Activated T-helper 9 cell treated with anti-CD3 and anti-CD28 coated beads, Interleukin-2, amount 50 U/mL, for 16 hours (primary cell): Measurements from ENCODE around the gene TRIM77.
"Not testable (repeated sequence)": the region's sequence is repeated elsewhere in the genome, so short reads cannot be mapped to it uniquely, and the experiment has no call there.

Experiments
- DNase-seq: peaks from one replicate; pipeline ENCODE4 v3.0.0-alpha.2; 2020; ENCODE audit warnings: low read depth

Gene TRIM77, protein sequence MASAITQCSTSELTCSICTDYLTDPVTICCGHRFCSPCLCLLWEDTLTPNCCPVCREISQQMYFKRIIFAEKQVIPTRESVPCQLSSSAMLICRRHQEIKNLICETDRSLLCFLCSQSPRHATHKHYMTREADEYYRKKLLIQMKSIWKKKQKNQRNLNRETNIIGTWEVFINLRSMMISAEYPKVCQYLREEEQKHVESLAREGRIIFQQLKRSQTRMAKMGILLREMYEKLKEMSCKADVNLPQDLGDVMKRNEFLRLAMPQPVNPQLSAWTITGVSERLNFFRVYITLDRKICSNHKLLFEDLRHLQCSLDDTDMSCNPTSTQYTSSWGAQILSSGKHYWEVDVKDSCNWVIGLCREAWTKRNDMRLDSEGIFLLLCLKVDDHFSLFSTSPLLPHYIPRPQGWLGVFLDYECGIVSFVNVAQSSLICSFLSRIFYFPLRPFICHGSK

DNA sequence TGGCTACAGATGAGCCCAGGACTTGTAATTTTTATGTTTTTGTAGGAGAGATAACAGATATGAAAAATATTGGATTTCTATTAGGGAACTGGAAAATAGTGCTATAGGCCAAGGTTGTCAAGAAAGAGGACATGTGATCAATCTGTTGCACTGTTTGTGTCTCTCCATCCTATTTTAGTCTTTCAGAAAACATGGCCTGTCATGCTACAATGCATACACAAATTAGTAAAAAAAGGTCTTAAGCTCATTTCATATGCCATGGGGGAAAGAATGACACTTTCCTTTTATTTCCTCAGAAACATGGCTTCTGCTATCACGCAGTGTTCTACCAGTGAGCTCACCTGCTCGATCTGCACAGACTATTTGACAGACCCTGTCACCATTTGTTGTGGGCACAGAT lies at the start of gene TRIM77:
TSS of gene TRIM77 (plus strand) at position 301 of the 400 bp plus-strand sequence. CDS start at position 301, 0 bp downstream.
- not testable (repeated sequence) for DNase-seq

DNA sequence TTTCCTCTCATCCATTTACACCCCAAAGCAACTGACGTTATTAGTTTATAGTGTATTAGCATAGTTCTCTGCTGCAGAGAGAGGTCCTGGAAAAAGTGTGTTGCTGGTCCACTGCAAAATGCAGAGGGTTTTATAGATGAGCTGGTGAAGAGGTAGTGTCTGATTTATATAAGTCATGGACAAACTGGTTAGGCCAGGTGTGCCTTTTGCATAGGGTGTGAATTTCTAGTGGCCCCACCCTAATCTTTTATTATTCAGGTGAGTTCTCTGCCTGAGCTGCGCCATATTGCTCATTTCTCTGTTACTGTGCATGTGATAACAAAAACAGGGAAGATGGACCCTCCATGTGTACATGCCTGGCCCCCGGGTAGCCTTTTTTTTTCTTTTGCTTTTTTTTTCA lies 43.1 kb upstream of the TRIM77 start:
- DNase-seq, result no peak

DNA sequence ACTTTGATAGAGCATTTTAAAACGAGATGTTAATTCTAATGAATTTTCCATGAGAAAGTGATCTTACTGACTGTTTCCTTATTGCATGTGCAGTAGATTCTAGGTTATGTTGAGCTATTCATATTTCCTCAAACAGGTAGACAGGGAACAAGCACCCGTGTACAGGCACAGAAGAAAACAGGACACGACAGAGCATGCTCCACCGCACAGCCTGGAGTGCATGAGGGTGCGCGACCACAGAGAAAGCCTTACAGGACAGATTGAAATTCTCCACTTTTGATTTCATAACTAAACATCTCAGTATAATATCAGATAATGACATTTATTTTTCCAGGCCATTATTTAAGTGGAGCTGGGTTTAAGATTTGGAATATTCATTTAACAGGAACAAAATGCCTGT lies 41.9 kb upstream of the TRIM77 start:
- not testable (repeated sequence) for DNase-seq

DNA sequence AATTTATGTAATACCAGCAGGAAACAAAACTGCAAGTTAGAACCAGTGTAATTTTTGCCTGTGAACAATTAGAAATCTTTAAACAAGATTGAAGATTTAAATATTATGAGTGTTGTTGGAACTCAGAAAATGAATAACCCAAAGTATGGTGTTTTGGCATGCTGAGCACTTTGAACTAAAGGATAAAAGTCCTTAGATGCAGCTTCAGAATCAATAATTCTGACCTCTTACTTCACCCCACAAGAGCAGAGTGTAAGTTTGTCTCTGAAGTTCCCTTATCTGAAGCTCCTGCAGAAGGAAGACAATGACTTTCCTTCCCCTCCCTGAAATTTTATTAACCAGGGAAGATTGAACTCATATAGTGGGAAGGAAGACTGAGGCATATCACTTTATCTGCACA lies 40.5 kb upstream of the TRIM77 start:
- not testable (repeated sequence) for DNase-seq

DNA sequence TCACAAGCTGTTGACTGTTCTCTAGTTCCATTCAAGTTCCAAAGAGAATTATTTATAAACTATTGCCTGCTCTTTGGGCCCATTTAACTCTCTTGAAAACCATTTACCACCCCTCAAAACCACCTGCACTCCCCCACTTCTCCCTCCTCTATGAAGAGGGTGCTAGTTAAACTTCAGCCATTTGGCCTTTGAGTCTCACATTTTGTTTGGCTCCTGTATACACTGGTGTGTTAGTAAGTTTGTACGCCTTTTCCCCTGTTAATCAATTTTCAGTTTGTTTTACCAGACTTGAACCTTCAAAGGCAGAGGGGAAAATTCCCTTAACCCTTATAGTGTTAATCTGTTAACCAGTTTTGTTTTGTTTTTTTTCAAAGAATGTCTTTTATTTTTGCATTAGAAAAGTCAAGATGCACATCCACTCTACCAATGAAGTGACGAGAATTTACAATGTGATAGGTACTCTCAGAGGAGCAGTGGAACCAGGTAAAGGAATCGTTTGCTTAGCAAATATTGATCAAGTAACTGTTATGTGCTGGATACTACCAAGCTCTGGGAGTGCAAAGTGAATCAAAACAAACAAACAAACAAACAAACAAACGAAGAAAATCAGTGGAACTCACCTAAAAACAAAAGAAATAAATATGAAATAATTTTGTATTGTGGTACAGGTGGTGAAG lies 40.0 kb upstream of the TRIM77 start:
- DNase-seq, result not testable (repeated sequence)

DNA sequence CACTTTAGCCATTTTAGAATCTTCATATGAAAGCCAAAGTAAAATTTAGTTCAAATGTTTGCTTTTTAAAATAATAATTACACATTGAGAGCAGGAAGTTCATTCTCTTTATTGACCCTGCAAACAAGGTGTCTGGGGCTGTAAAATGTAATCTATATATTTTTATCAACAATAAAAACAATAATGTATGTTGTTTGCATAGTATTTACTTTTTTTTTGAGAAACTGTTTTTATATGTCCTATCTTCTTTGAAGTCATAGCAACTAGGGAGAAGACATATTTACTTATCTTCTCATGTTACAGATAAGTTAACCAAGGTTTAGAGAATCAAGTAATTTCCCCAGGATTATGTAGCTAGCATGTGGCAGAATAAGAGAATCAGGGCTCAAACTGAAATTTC lies 37.6 kb upstream of the TRIM77 start:
- DNase-seq, result not testable (repeated sequence)

DNA sequence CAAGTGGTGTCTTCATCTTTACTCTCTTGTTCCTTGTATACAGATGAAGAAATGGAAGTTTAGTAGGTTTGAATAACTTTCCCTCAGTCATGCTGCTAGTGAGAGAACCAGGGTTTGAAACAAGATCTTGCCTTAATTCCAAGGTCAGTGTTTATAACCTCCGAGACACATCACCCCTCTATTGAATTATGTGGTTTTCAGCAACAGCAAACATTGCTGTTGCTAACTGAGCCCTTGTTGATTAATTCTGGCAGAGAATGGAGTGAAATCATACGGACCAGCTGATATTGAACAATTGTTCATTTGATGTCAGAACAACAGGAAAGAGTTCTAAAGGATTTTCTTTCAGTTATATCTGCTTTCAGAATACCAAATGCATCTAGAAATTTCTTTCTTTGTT lies 36.7 kb upstream of the TRIM77 start:
- not testable (repeated sequence) for DNase-seq

DNA sequence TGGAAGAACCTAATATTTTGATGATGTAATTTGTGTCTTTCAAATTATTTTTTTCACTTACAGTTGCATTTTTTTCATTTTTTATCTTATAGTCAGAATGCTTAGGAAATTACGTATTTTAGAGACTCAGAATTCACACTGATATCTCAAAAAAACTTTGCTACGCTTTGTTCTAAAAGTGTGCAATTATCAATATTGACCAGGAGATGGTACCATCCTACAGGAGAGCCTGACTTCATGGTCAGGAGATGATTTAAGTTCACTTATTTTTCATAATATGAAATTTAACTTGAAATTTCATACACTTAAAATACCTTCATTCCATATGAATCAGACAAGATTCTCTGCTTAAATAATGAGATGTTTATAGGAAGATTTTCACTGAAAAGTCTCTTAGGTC lies 34.7 kb upstream of the TRIM77 start:
- DNase-seq, result not testable (repeated sequence)

DNA sequence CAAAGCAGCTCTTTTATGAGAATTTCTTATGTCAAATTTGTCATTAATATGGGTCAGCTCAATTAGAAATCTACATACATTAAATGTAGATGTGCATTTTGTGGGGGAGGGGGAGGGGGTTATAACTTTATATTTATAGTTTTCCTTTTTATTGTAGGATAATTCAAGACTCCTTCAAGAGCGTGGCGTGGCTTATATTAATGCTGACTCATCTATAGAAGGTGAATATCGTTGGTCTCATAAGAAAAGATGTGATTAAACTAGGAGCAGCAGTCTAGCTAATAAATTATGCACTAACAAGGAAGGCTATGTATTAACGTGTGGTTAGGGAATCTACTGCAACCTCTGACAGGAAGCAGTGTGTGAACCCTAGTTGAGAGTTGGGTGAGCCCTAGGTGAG lies 34.2 kb upstream of the TRIM77 start:
- not testable (repeated sequence) for DNase-seq

DNA sequence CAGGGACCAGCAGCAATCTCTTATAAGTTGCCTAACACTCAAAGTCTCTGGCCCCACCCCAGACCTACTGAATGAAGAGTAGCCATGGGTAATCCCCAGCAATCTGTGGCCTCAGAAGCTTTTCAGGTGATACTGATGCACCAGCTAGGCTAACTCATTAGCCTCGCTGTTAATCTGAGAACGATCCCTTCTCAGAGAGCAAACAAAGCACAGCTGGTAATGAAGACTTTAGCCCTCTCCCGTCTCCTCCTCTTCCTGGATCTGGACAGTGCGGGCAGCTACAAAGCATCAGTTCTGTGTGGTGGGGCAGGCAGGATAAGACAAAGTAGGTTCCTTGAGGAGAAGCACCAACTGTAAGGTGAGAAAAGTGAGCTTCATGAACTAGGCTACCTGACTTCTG lies 3.0 kb upstream of the TRIM77 start:
- DNase-seq, result not testable (repeated sequence)

DNA sequence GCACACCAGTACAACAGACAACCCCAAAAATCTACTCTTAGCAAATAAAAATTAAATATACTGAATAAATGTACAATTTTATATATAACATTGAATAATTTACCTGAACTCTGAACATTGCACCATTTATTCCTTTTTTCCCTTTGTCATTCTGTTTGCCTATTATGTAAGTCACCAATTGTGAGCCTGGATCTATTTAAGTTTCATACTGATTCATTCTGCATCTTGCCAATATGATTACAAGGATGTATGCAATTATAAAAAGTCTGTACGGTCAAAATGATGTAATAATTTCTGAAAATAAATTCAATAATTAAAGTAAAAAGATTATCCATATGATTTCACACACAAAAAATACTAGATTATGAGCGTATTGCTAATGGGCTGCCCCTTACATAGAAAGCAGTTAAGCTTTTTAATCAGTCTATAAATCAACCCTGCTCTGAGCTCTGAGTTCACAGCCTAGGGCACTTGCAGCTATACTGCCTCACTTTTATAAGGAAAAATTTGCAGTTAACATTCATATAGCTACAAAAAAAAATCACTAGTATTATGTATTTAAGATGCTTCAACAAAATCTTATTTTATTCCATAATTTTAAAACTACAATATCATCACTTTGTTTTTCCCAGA lies 14.9 kb downstream of the TRIM77 start:
- not testable (repeated sequence) for DNase-seq

DNA sequence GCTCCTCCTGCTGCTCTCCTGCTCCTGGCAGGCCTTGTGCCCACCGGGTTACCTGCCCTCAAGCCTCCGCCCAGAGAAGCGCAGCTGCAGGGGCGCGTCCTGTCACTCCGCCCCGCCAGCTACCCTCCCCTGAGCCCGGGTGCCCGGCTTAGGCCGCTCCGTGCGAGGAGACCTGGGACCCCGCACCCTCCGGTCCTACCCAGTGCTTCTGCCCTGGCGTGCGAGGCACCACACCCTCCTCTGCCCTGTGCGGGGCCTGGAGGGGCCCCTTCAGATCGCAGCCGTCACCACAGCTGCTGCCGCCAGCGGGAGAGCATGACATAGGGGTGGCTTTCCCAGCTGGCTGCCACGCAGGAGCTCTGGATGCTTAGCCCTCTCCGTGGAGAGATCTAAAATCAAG lies 20.1 kb downstream of the TRIM77 start:
- DNase-seq, result not testable (repeated sequence)

DNA sequence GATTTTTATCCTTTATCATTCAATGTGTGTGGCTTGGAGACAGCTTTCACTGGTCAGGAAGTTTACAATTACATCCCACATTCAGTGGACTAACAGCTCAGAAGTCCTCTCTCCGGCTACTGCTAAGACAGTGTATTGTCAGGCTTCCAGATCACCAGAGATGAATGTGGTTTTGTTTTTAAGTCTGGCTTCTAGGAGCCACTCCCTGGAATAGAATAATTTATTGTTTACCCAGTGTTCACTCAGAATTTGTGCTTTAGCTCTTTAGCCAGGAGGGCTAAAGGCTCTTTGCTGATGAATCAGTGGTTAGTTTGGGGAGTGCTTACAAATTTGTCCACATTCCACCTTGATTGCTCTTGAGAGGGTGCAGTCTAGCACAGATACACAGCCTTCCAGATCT lies 26.5 kb downstream of the TRIM77 start:
- DNase-seq, result no peak

DNA sequence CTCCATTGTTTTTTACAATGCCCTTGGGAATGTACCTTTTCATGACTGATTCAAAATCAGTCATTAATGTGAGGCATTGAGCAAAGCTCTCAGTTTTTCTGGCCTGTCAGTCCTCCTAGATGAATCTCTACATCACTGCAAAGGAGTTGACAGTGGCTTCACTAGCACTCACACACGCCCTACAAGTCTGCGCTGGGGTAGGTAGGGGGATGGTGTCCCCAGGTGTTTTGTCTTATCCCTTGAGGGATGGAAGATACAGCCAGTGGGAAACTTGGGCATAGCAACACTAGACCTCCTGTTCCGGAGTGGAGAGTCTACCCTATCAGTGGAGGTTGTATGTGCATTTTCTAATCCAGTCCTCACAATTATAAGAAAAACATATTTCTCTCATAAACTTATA lies 27.0 kb downstream of the TRIM77 start:
- no peak for DNase-seq

DNA sequence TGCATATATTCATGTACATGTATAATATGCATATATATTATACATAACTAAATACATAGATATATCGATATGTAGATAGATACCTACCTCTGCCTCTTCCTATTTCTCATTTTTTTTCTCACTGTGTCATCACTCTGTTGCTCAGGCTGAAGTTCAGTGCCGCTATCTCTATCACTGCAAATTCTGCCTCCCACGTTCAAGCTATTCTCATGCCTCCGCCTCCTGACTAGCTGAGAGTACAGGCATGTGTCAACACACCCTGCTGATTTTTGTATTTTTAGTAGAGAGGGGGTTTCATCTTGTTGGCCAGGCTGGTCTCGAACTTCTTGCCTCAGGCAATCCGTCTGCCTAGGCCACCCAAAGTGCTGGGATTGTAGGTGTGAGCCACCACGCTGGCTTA lies 31.3 kb downstream of the TRIM77 start:
- not testable (repeated sequence) for DNase-seq

DNA sequence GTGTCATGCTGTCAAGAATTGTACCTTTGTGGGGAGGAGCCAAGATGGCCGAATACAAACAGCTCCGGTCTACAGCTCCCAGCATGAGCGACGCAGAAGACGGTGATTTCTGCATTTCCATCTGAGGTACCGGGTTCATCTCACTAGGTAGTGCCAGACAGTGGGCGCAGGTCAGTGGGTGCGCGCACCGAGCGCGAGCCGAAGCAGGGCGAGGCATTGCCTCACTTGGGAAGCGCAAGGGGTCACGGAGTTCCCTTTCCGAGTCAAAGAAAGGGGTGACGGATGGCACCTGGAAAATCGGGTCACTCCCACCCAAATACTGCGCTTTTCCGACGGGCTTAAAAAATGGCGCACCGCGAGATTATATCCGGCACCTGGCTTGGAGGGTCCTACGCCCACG lies 34.1 kb downstream of the TRIM77 start:
- DNase-seq, result not testable (repeated sequence)

DNA sequence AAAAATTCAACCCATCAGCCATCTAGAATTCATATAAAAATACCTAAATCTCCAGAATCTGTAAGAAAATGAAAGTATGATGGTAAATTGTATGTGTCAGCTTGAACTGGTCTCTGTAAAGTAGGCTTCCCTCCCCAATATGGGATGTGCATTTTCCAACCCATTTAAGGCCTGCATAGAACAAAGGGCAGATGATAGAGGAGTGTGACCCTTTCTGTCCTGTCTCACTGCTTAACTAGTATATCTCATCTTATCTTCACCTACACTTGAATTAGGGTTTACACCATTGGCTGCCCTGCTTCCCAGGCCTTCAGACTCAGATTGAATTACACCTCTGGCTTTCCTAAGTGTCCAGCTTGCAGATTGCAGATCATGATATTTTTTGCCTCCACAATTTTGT lies 40.7 kb downstream of the TRIM77 start:
- DNase-seq, result not testable (repeated sequence)
